Liver (tissue), 9 donors: ENCODE data around the gene UBASH3B. TPM values are rescaled to one million over a fixed set of nuclear protein-coding genes. Genes with fewer than 3 reads are reported as not detected.

Experiments used
- DNase-seq: peaks from one replicate; pipeline ENCODE4 v3.0.0-alpha.2; 2017; ENCODE audit warnings: low spot score
- H3K27ac ChIP-seq, 2 donors: one replicate each; pipeline ENCODE4 v1.7.0; 2013; ENCODE audit warnings: inconsistent platforms in 2 of 2, low read length in 2 of 2, control low read depth in 1 of 2, low read depth in 1 of 2, mild to moderate bottlenecking in 1 of 2
- H3K27me3 ChIP-seq, 4 donors: one replicate each; pipeline versions ENCODE4 v1.6.1 to v1.7.0; 2013; ENCODE audit warnings: low read length in 3 of 4, inconsistent platforms in 1 of 4, mild to moderate bottlenecking in 1 of 4, moderate library complexity in 1 of 4; ENCODE audit not compliant: control insufficient read depth in 4 of 4, insufficient read depth in 4 of 4
- H3K36me3 ChIP-seq, 4 donors: one replicate each; pipeline versions ENCODE4 v1.6.1 to v1.7.0; 2013; ENCODE audit warnings: low read length in 3 of 4, mild to moderate bottlenecking in 3 of 4, low read depth in 1 of 4, moderate library complexity in 1 of 4; ENCODE audit not compliant: control insufficient read depth in 4 of 4, insufficient read depth in 3 of 4
- H3K4me1 ChIP-seq, 4 donors: one replicate each; pipeline versions ENCODE4 v1.6.1 to v1.7.0; 2013; ENCODE audit warnings: low read length in 3 of 4, mild to moderate bottlenecking in 3 of 4, moderate library complexity in 1 of 4; ENCODE audit not compliant: control insufficient read depth in 4 of 4, insufficient read depth in 4 of 4
- H3K4me3 ChIP-seq, 3 donors: one replicate each; pipeline versions ENCODE4 v1.6.1 to v1.7.0; 2013; ENCODE audit warnings: low read length in 3 of 3, control low read depth in 1 of 3, low read depth in 1 of 3, mild to moderate bottlenecking in 1 of 3
- H3K9ac ChIP-seq, 2 donors: one replicate each; pipeline ENCODE4 v1.7.0; 2013; ENCODE audit warnings: low read length in 2 of 2, mild to moderate bottlenecking in 2 of 2, moderate library complexity in 2 of 2, control low read depth in 1 of 2, low read depth in 1 of 2
- H3K9me3 ChIP-seq, 4 donors: one replicate each; pipeline versions ENCODE4 v1.6.1 to v1.7.0; 2013; ENCODE audit warnings: low read length in 3 of 4; ENCODE audit not compliant: control insufficient read depth in 4 of 4
- EGR1 ChIP-seq, 2 donors: IDR thresholded peaks; 2 replicates each; pipeline ENCODE4 v1.6.1; 2016 to 2018; ENCODE audit warnings: antibody characterized with exemption in 2 of 2, low read depth in 2 of 2
- FOXA1 ChIP-seq: IDR thresholded peaks from 2 replicates; pipeline ENCODE4 v1.6.1; 2016; ENCODE audit warnings: antibody characterized with exemption
- FOXA2 ChIP-seq: IDR thresholded peaks from 2 replicates; pipeline ENCODE4 v1.6.1; 2016; ENCODE audit warnings: antibody characterized with exemption
- GABPA ChIP-seq, 2 donors: IDR thresholded peaks in 1 of 2; conservative IDR thresholded peaks in 1 of 2; 2 replicates each; pipeline ENCODE4 v1.6.1; 2016; ENCODE audit warnings: antibody characterized with exemption in 2 of 2, mild to moderate bottlenecking in 1 of 2, moderate library complexity in 1 of 2
- HNF4A ChIP-seq, 2 donors: conservative IDR thresholded peaks; 2 replicates each; pipeline ENCODE4 v1.6.1; 2016; ENCODE audit warnings: antibody characterized with exemption in 2 of 2, mild to moderate bottlenecking in 2 of 2
- HNF4G ChIP-seq: IDR thresholded peaks from 2 replicates; pipeline ENCODE4 v1.6.1; 2016; ENCODE audit warnings: antibody characterized with exemption
- JUND ChIP-seq, 2 donors: IDR thresholded peaks; 2 replicates each; pipeline ENCODE4 v1.6.1; 2016; ENCODE audit warnings: antibody characterized with exemption in 2 of 2
- NR2F2 ChIP-seq: IDR thresholded peaks from 2 replicates; pipeline ENCODE4 v1.6.1; 2016; ENCODE audit warnings: antibody characterized with exemption
- RAD21 ChIP-seq, 2 donors: IDR thresholded peaks; 2 replicates each; pipeline ENCODE4 v1.6.1; 2016; ENCODE audit warnings: antibody characterized with exemption in 2 of 2, mild to moderate bottlenecking in 2 of 2
- RXRA ChIP-seq, 2 donors: IDR thresholded peaks; 2 replicates each; pipeline ENCODE4 v1.6.1; 2017 to 2018; ENCODE audit warnings: antibody characterized with exemption in 2 of 2, mild to moderate bottlenecking in 1 of 2
- TAF1 ChIP-seq: conservative IDR thresholded peaks from 2 replicates; pipeline ENCODE4 v1.6.1; 2016; ENCODE audit warnings: antibody characterized with exemption, mild to moderate bottlenecking
- YY1 ChIP-seq: IDR thresholded peaks from 2 replicates; pipeline ENCODE4 v1.6.1; 2016; ENCODE audit warnings: antibody characterized with exemption, mild to moderate bottlenecking
- WGBS: extraction: QIAGEN DNeasy Blood & Tissue Kit; methylation state at CpG from one replicate; pipeline ENCODE4 v1.1.7; 2013; 5-methylcytosine and 5-hydroxymethylcytosine counted together
- polyA plus RNA-seq, 2 donors: library from polyadenylated mRNA; stranded (reverse) in 1 of 2; unstranded in 1 of 2; fragments of 200-250 nt in 1 of 2; fragments of >200 nt in 1 of 2; fragmentation: Nextera tagmentation in 1 of 2; extraction: Ambion mirVana in 1 of 2; gene quantifications; one replicate each; pipeline versions ENCODE4 v1.2.1 to v1.2.3, GENCODE V29; 2013 to 2015
- total RNA-seq, 2 donors: library from RNA; depleted of rRNA; stranded (reverse); fragments of >200 nt; gene quantifications; one replicate each; pipeline ENCODE4 v1.2.3, GENCODE V29; 2014
- TF ChIP-seq, protein P1 (sequence below): IDR thresholded peaks from 2 replicates; pipeline ENCODE4 v1.6.1; 2016; ENCODE audit warnings: antibody characterized with exemption
- TF ChIP-seq, protein P2 (sequence below): IDR thresholded peaks from 2 replicates; pipeline ENCODE4 v1.6.1; 2016; ENCODE audit warnings: antibody characterized with exemption
- TF ChIP-seq, protein P3 (sequence below): IDR thresholded peaks from 2 replicates; pipeline ENCODE4 v1.6.1; 2016; ENCODE audit warnings: antibody characterized with exemption, mild to moderate bottlenecking
- donor health status: healthy.
- donor health status: healthy.
- donor health status: healthy.
- donor health status: healthy.
- donor health status: healthy.

Gene UBASH3B
- total and polyA plus RNA-seq, 4 donors, result 0.48 to 5.5 (median 2.5) TPM

DNA sequence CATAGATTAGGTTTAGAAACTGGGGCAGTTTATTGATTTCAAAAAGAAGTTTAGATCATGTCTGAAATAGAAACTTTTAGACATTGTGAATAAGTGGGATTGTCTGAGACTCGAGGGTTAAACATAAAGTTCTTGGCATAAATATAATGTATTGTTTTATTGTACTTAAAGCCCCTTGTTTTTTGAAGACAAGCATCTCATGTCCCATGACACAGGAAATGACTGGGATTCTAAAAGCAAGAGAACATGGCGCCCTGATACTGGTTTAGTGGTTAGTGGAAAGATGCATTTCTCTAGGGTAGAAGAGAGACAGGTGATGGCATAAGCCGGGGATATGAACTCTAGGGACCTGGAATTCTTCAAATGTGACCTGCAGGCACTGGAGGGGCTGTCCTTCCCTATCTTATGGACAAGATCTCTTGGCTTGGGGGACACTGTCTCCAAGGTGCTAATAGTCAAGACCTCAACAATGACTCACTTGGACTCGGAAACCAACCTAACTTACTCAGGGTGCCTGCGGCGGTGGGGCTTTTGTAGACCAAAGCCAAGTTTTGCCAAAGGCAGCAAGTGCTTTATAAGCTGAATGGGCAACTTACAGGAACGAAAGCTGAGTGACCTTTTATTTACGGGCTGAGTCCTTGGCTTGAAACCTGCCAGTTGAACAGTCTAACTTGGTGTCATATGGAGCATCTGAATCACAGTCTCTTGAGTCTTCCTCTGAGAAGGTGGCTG lies 48.2 kb downstream of the UBASH3B start:
- Histone ChIP-seq H3K9me3 (no peaks in the 10 kb centered on the region), H3K4me3 (no peak overlapping the region), H3K36me3 (no peaks in the 10 kb centered on the region), H3K4me1 (no peaks in the 10 kb centered on the region), H3K27ac (no peak overlapping the region), H3K27me3 (no peaks in the 10 kb centered on the region), H3K9ac (no peak overlapping the region)
- DNase-seq, result no peak
- 83% methylated on average over 8 of the region's 8 CpGs for WGBS
- TF ChIP-seq HNF4A (conservative IDR thresholded peaks at IDR 0.05) (no peak), EGR1 (IDR thresholded peaks at IDR 0.05; ENCODE audit: low read depth in 2 of 2) (no peak), JUND (IDR thresholded peaks at IDR 0.05) (no peak), NR2F2 (no peak)

DNA sequence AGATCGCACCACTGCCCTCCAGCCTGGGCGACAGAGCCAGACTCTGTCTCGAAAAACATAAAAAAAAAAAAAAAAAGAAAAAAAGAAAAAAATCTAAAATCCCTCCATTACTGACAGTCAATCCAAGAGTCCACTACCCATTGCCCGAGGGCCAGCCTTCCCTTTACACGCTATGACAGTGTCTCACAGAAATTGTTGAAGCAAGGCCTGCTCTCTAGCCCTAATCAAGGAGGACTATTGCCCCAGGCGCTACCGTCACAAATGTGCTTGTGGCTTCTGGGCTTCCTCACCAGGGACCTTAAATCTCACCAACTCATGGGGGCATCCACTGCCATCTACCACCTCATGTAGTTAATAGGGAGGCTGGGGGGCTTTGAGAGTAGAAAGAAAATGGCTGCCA lies 49.9 kb downstream of the UBASH3B start:
- H3K4me1 ChIP-seq, result no peaks in the 10 kb centered on the region
- H3K9ac ChIP-seq, result no peak overlapping the region

DNA sequence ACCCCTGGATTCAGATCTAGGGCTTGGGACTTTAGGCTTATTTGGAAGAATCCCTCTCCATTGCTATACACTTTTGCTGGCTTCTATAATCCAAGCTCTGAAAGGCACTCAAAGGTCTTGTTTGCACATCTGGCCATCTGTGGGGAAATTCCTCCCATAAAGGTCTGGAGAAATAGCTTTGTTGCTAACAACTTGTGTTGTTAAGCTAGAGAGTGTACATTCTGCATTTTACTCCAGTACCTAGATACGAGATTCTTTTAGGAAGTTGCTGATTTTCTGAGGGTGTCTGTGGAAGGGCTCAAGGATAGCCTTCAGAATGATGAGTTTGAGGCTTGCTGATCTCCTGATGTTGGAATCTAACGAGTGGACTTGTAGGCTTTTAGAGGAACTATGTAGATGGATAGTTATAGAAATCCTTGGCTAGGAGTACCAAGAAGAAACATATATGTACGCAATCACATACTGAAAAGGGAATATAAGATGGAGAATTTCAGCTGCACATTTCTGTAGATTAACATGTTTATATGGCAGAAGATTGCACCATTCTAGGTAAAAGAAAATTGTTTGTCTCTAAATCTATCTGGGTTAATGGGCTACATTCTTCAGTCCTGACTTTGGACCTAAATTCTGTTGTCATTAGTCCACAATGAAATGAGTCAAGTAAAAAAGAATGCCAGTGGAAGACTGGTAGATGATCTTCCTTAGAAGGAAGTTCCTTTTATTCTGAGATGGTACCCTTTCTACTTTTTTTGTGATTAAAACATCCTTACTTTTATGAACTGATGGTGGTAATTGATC lies 51.0 kb downstream of the UBASH3B start:
- H3K9me3 ChIP-seq, result no peaks in the 10 kb centered on the region
- TF ChIP-seq HNF4A (conservative IDR thresholded peaks at IDR 0.05) (no peak), FOXA1 (no peak), RXRA (IDR thresholded peaks at IDR 0.05) (no peak), JUND (IDR thresholded peaks at IDR 0.05) (no peak), EGR1 (IDR thresholded peaks at IDR 0.05; ENCODE audit: low read depth in 2 of 2) (no peak), FOXA2 (no peak), HNF4G (no peak), GABPA (IDR thresholded peaks at IDR 0.05 in 1 of 2, conservative IDR thresholded peaks at IDR 0.05 in 1 of 2) (no peak), RAD21 (IDR thresholded peaks at IDR 0.05) (no peak), YY1 (no peak)
- TF ChIP-seq, protein P1, sequence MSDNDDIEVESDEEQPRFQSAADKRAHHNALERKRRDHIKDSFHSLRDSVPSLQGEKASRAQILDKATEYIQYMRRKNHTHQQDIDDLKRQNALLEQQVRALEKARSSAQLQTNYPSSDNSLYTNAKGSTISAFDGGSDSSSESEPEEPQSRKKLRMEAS, result no peak
- TF ChIP-seq, protein P2, sequence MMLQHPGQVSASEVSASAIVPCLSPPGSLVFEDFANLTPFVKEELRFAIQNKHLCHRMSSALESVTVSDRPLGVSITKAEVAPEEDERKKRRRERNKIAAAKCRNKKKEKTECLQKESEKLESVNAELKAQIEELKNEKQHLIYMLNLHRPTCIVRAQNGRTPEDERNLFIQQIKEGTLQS, result no peak
- TF ChIP-seq, protein P3, sequence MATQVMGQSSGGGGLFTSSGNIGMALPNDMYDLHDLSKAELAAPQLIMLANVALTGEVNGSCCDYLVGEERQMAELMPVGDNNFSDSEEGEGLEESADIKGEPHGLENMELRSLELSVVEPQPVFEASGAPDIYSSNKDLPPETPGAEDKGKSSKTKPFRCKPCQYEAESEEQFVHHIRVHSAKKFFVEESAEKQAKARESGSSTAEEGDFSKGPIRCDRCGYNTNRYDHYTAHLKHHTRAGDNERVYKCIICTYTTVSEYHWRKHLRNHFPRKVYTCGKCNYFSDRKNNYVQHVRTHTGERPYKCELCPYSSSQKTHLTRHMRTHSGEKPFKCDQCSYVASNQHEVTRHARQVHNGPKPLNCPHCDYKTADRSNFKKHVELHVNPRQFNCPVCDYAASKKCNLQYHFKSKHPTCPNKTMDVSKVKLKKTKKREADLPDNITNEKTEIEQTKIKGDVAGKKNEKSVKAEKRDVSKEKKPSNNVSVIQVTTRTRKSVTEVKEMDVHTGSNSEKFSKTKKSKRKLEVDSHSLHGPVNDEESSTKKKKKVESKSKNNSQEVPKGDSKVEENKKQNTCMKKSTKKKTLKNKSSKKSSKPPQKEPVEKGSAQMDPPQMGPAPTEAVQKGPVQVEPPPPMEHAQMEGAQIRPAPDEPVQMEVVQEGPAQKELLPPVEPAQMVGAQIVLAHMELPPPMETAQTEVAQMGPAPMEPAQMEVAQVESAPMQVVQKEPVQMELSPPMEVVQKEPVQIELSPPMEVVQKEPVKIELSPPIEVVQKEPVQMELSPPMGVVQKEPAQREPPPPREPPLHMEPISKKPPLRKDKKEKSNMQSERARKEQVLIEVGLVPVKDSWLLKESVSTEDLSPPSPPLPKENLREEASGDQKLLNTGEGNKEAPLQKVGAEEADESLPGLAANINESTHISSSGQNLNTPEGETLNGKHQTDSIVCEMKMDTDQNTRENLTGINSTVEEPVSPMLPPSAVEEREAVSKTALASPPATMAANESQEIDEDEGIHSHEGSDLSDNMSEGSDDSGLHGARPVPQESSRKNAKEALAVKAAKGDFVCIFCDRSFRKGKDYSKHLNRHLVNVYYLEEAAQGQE, result no peak
- H3K4me3 ChIP-seq, result no peak overlapping the region
- DNase-seq, result no peak
- H3K9ac ChIP-seq, result no peak overlapping the region
- H3K4me1 ChIP-seq, result no peaks in the 10 kb centered on the region
- no peaks in the 10 kb centered on the region for H3K36me3 ChIP-seq
- WGBS, result 71% methylated on average over 3 of the region's 3 CpGs
- H3K27ac ChIP-seq, result no peak overlapping the region
- no peaks in the 10 kb centered on the region for H3K27me3 ChIP-seq

More for the DNA sequence above, 49.9 kb downstream of the UBASH3B start:
- no peak for DNase-seq
- TF ChIP-seq YY1 (no peak), RXRA (IDR thresholded peaks at IDR 0.05) (no peak), RAD21 (IDR thresholded peaks at IDR 0.05) (no peak), HNF4A (conservative IDR thresholded peaks at IDR 0.05) (no peak), TAF1 (no peak)
- TF ChIP-seq, protein P3, result no peak
- H3K36me3 ChIP-seq, result no peaks in the 10 kb centered on the region
- no peaks in the 10 kb centered on the region for H3K27me3 ChIP-seq
- H3K27ac ChIP-seq, result no peak overlapping the region
- WGBS, result 93% methylated on average over 7 of the region's 7 CpGs
- no peak overlapping the region for H3K4me3 ChIP-seq
- H3K9me3 ChIP-seq, result no peaks in the 10 kb centered on the region
